Mesendoderm (in vitro differentiated cells): ENCODE results near the gene GRM8.

Experiments
- small RNA-seq: library from polyadenylated mRNA; stranded (forward); fragments of <200 nt; extraction: miRNeasy Mini kit (QIAGEN cat#:217004); gene quantifications from one replicate; pipeline ENCODE3, GENCODE V24; 2013; ENCODE audit not compliant: insufficient read depth

The GRM8 gene

Small RNA genes within 50 kb of the gene (small RNA-seq; reads per million reads assigned to genes)
- gene MIR592: 104 reads per million, percentile 96 among the genes with 10 or more reads in this experiment
